Measurements from ENCODE around the gene DEFB124.

GRCh38 chr20:31474097-31474436 lies 860 bp downstream of the DEFB124 start:
- TF ChIP-seq CTCF (IDR thresholded peaks at IDR 0.05) (no peak), EZH2 (IDR thresholded peaks at IDR 0.05) (no peak), EZH2phosphoT487 (IDR thresholded peaks at IDR 0.05) (no peak)

Data from neural progenitor cell (in vitro differentiated cells).